ENCODE measurements around the gene NPW. TPM values are rescaled to one million over a fixed set of nuclear protein-coding genes. Genes with fewer than 3 reads are reported as not detected.

NPW gene
- total and polyA plus RNA-seq, 2 of the 8 experiments (the other 6 are each of a cell fraction or from before 2014, with no cell fraction given) = 4.0 to 10.3 TPM

- H2AK5ac ChIP-seq (ENCODE audit: low read depth, low read length) = 0 out of 2 replicates have a peak overlapping the region, but pooled peaks have one; percentile 53
- H3K36me3 ChIP-seq (ENCODE audit: control insufficient read depth in 2 of 4, insufficient read depth in 4 of 4, low read length in 3 of 4) = 0 out of 8 replicates have a peak, but pooled peaks cover 0 to 2% (median 0%) of the 10 kb centered on the region in 4 experiments
- H3K9ac ChIP-seq (replicated peaks in 1 of 4; ENCODE audit: extremely low read depth in 1 of 4, low read depth in 3 of 4, low read length in 3 of 4) = peak overlapping the region; percentile 51 to 83 (median 76)
- peak overlapping the region; percentile 31 for H4K5ac ChIP-seq (ENCODE audit: insufficient read length, low read depth, low read length)
- H2BK120ac ChIP-seq (replicated peaks; ENCODE audit: low read depth, low read length) = no peak overlapping the region
- H3K4me1 ChIP-seq (replicated peaks in 1 of 4; ENCODE audit: control insufficient read depth in 3 of 4, insufficient read depth in 4 of 4, low read length in 3 of 4) = peaks cover 3 to 33% (median 20%) of the 10 kb centered on the region in 4 experiments
- DNase-seq (ENCODE audit: low read depth in 1 of 2, low spot score in 2 of 2) (no peak), FAIRE-seq (no peak)
- WGBS, 2 experiments (ENCODE audit: extremely low coverage in 1 of 2, insufficient coverage in 1 of 2, insufficient read length in 1 of 2, insufficient replicate concordance in 2 of 2, low coverage in 1 of 2, low lambda C conversion rate in 2 of 2, missing lambda C conversion rate in 1 of 2) = 2% methylated on average over 8 of the region's 55 CpGs; no CpG with 5 or more reads in 1 of the 2 experiments
- H4K91ac ChIP-seq (replicated peaks; ENCODE audit: insufficient read length, low read length) = no peak overlapping the region
- peak overlapping the region; percentile 66 to 95 (median 83) for H3K4me3 ChIP-seq (ENCODE audit: extremely low read depth in 1 of 4, insufficient read depth in 2 of 4, low read depth in 3 of 4, low read length in 4 of 4)
- POLR2A ChIA-PET (ENCODE audit: partially characterized antibody) = interaction anchor here (0.6 to 2.8 kb wide), 12 partner anchors 8 to 492 kb away, joined by 3 to 17 read pairs (median 4); partner anchors contain the start of genes RPS2, TBL3 and TRAF7
- peaks cover 17 to 41% of the 10 kb centered on the region in 2 experiments for H4K20me1 ChIP-seq (replicated peaks in 1 of 2; ENCODE audit: control insufficient read depth in 1 of 2, insufficient read depth in 2 of 2, low read length in 2 of 2)
- H3K9me3 ChIP-seq (ENCODE audit: insufficient read depth in 2 of 2, low read depth in 1 of 2, low read length in 1 of 2) = no peaks in the 10 kb centered on the region
- H3K14ac ChIP-seq (ENCODE audit: insufficient read length) = no peak overlapping the region
- H3K23ac ChIP-seq (ENCODE audit: insufficient read length) = no peak overlapping the region
- no peak overlapping the region for H2AFZ ChIP-seq (ENCODE audit: low read length)
- no peak overlapping the region for H3K56ac ChIP-seq (replicated peaks; ENCODE audit: insufficient read length, low read depth, low read length)
- no peaks in the 10 kb centered on the region for H3K27me3 ChIP-seq (replicated peaks in 1 of 4; ENCODE audit: control insufficient read depth in 3 of 4, extremely low read depth in 1 of 4, insufficient read depth in 3 of 4, low read length in 3 of 4)
- TF ChIP-seq RBBP5 (IDR thresholded peaks at IDR 0.05; ENCODE audit: borderline replicate concordance, low read depth, low read length) (0 out of 2 replicates have a peak, but pooled peaks have one; percentile 11), TAF1 (IDR thresholded peaks at IDR 0.05; ENCODE audit: low read depth, low read length) (no peak; the same call in 1 of the 2 replicates), TCF12 (IDR thresholded peaks at IDR 0.05; ENCODE audit: low read depth, low read length) (no peak), KDM4A (IDR thresholded peaks at IDR 0.05; ENCODE audit: low read depth, low read length, severe bottlenecking) (peak; percentile 80), SP2 (IDR thresholded peaks at IDR 0.05; ENCODE audit: low read length) (no peak), NRF1 (IDR thresholded peaks at IDR 0.05; ENCODE audit: low read depth, low read length) (no peak), JUND (IDR thresholded peaks at IDR 0.05; ENCODE audit: low read length) (no peak), SIN3A (conservative IDR thresholded peaks at IDR 0.05 in 1 of 2, IDR thresholded peaks at IDR 0.05 in 1 of 2; ENCODE audit: low read depth in 1 of 2, low read length in 2 of 2) (0 out of 4 replicates have a peak, but pooled peaks of 1 of the 2 experiments have one; percentile 17), POU5F1 (IDR thresholded peaks at IDR 0.05; ENCODE audit: low read depth, low read length) (no peak), HDAC2 (IDR thresholded peaks at IDR 0.05; ENCODE audit: borderline replicate concordance in 1 of 2, low read depth in 2 of 2, low read length in 2 of 2) (0 out of 4 replicates have a peak, but pooled peaks of 1 of the 2 experiments have one; percentile 21)
- no peak overlapping the region for H2BK20ac ChIP-seq (ENCODE audit: low read length)
- peaks cover 12% of the 10 kb centered on the region; the same call in 1 of the 2 replicates for H3K23me2 ChIP-seq (ENCODE audit: low read depth, low read length)
- H2BK15ac ChIP-seq (ENCODE audit: low read length) = no peak overlapping the region
- H4K8ac ChIP-seq (ENCODE audit: extremely low read depth, insufficient read depth, low read length) = no peak overlapping the region
- peak overlapping the region; percentile 89 to 92 for H3K4me2 ChIP-seq (ENCODE audit: insufficient read depth in 1 of 2, low read depth in 2 of 2, low read length in 2 of 2)
- no peak overlapping the region; the same call in 1 of the 2 replicates for H2BK5ac ChIP-seq (ENCODE audit: low read depth, low read length)
- CTCF ChIA-PET (ENCODE audit: partially characterized antibody) = interaction anchor here (1.4 to 2.2 kb wide), 4 partner anchors 7 to 47 kb away, joined by 3 to 7 read pairs (median 6); partner anchors contain the start of gene NPW
- H3K79me1 ChIP-seq (ENCODE audit: low read depth, low read length) = peaks cover 9% of the 10 kb centered on the region; the same call in 1 of the 2 replicates
- H3K4ac ChIP-seq (replicated peaks; ENCODE audit: insufficient read length, low read depth, low read length) = no peak overlapping the region
- H3K27ac ChIP-seq (ENCODE audit: low read depth, low read length) = peak overlapping the region; percentile 61; the same call in 1 of the 2 replicates
- no peak overlapping the region for H3K18ac ChIP-seq (ENCODE audit: extremely low read depth, low read length)
- H2BK12ac ChIP-seq (ENCODE audit: low read depth, low read length) = no peak overlapping the region
- H3K79me2 ChIP-seq (ENCODE audit: control insufficient read depth in 1 of 2, insufficient read depth in 2 of 2, low read length in 2 of 2) = peaks cover 22 to 43% of the 10 kb centered on the region in 2 experiments; a peak in 3 of 4 replicates
These were observed 10.3 kb upstream of the NPW start for GRCh38 chr16:2009164-2009711.
